IMR-90 (cell line): Measurements from ENCODE around the gene SGCA. TPM values are rescaled to one million over a fixed set of nuclear protein-coding genes. Genes with fewer than 3 reads are reported as not detected.
A peak's percentile ranks its signal among the peaks of the same experiment; 100 is the strongest.

Source experiments
- ATAC-seq: fragments of 200-7000 bp; cut with Tn5 transposase; 2 replicates; pipeline ENCODE4 v1.9.1; 2020; ENCODE audit warnings: low read depth, mild to moderate bottlenecking, moderate library complexity
- BruUV-seq: library from RNA; stranded (reverse); fragments of 400-500 nt; replicated peaks from 2 replicates; lab custom pipeline; 2021; lab: Mats Ljungman, UMichigan
- CTCF ChIA-PET: fragments of 300-600 bp; formaldehyde crosslinking; extraction: SDS; loops from one replicate; lab custom pipeline; 2021; ENCODE audit warnings: antibody characterized with exemption; lab: Yijun Ruan, JAX
- POLR2A ChIA-PET: fragments of 300-600 bp; sonication (Branson Sonifier 250); formaldehyde crosslinking; loops from one replicate; lab custom pipeline; 2022; ENCODE audit warnings: antibody characterized with exemption; ENCODE audit not compliant: unreplicated experiment; lab: Charles Lee
- DNase-seq: peaks from one replicate; pipeline ENCODE4 v3.0.0; 2013
- H2AFZ ChIP-seq: replicated peaks from 2 replicates; pipeline ENCODE3; 2013; ENCODE audit warnings: low read length, mild to moderate bottlenecking; ENCODE audit not compliant: poor library complexity
- H2AK5ac ChIP-seq: 2 replicates; pipeline ENCODE4 v1.6.1; 2013; ENCODE audit warnings: low read depth, low read length, inconsistent platforms
- H2AK9ac ChIP-seq: replicated peaks from 2 replicates; pipeline ENCODE3; 2013; ENCODE audit warnings: mild to moderate bottlenecking, low read depth, low read length, moderate library complexity; ENCODE audit not compliant: poor library complexity
- H2BK120ac ChIP-seq: 2 replicates; pipeline ENCODE4 v1.6.1; 2013; ENCODE audit warnings: low read depth, low read length, inconsistent platforms
- H2BK15ac ChIP-seq: 3 replicates; pipeline ENCODE4 v1.6.1; 2013; ENCODE audit warnings: low read depth, low read length, inconsistent platforms
- H2BK20ac ChIP-seq: 2 replicates; pipeline ENCODE4 v1.6.1; 2013; ENCODE audit warnings: low read depth, mild to moderate bottlenecking, inconsistent platforms, low read length, moderate library complexity
- H2BK5ac ChIP-seq: 2 replicates; pipeline ENCODE4 v1.6.1; 2013; ENCODE audit warnings: mild to moderate bottlenecking, low read depth, low read length, inconsistent platforms; ENCODE audit not compliant: poor library complexity, severe bottlenecking
- H3K14ac ChIP-seq: replicated peaks from 2 replicates; pipeline ENCODE4 v1.6.1; 2013; ENCODE audit warnings: low read depth, low read length, inconsistent platforms
- H3K18ac ChIP-seq: 2 replicates; pipeline ENCODE4 v1.6.1; 2013; ENCODE audit warnings: low read depth, low read length, control low read depth
- H3K23ac ChIP-seq: 2 replicates; pipeline ENCODE4 v1.6.1; 2013; ENCODE audit warnings: low read depth, low read length, inconsistent platforms
- H3K27ac ChIP-seq: 2 replicates; pipeline ENCODE4 v1.5.1; 2013; ENCODE audit warnings: mild to moderate bottlenecking, control low read depth, low read length; ENCODE audit not compliant: insufficient read depth
- H3K27me3 ChIP-seq: 2 replicates; pipeline ENCODE4 v1.6.1; 2013; ENCODE audit warnings: low read length; ENCODE audit not compliant: control insufficient read depth, insufficient read depth
- H3K36me3 ChIP-seq: 2 replicates; pipeline ENCODE4 v1.6.1; 2013; ENCODE audit warnings: low read length, mixed read lengths; ENCODE audit not compliant: control insufficient read depth, insufficient read depth
- H3K4ac ChIP-seq: 2 replicates; pipeline ENCODE4 v1.6.1; 2013; ENCODE audit warnings: low read depth, low read length, inconsistent platforms
- H3K4me1 ChIP-seq: 2 replicates; pipeline ENCODE4 v1.6.1; 2013; ENCODE audit warnings: low read length, mixed read lengths; ENCODE audit not compliant: control insufficient read depth, insufficient read depth
- H3K4me2 ChIP-seq: 2 replicates; pipeline ENCODE4 v1.6.1; 2013; ENCODE audit warnings: low read depth, mild to moderate bottlenecking, control low read depth, low read length, moderate library complexity
- H3K4me3 ChIP-seq: 2 replicates; pipeline ENCODE4 v1.5.1; 2013; ENCODE audit warnings: low read depth, mild to moderate bottlenecking, control low read depth, low read length, moderate library complexity; ENCODE audit not compliant: insufficient read depth
- H3K56ac ChIP-seq: 2 replicates; pipeline ENCODE4 v1.6.1; 2013; ENCODE audit warnings: low read length, inconsistent platforms; ENCODE audit not compliant: insufficient read depth; ENCODE audit errors: extremely low read depth
- H3K79me1 ChIP-seq, 2 experiments: 2 replicates each; pipeline ENCODE4 v1.6.1; 2013; ENCODE audit warnings: low read length in 2 of 2, inconsistent platforms in 1 of 2, low read depth in 1 of 2
- H3K9ac ChIP-seq: 2 replicates; pipeline ENCODE4 v1.6.1; 2013; ENCODE audit warnings: low read depth, low read length, control low read depth
- H3K9me1 ChIP-seq: 2 replicates; pipeline ENCODE4 v1.6.1; 2013; ENCODE audit warnings: low read length, inconsistent platforms; ENCODE audit not compliant: insufficient read depth
- H3K9me3 ChIP-seq: 2 replicates; pipeline ENCODE4 v1.6.1; 2013; ENCODE audit warnings: low read length; ENCODE audit not compliant: control insufficient read depth, insufficient read depth
- H4K20me1 ChIP-seq: 2 replicates; pipeline ENCODE4 v1.6.1; 2013; ENCODE audit warnings: low read length, inconsistent platforms; ENCODE audit not compliant: insufficient read depth
- H4K5ac ChIP-seq: 2 replicates; pipeline ENCODE4 v1.6.1; 2013; ENCODE audit warnings: mild to moderate bottlenecking, low read depth, low read length, control low read depth
- H4K8ac ChIP-seq, 2 experiments: 2 replicates each; pipeline ENCODE4 v1.6.1; 2013; ENCODE audit warnings: low read depth in 2 of 2, low read length in 2 of 2, control low read depth in 1 of 2, inconsistent platforms in 1 of 2
- H4K91ac ChIP-seq: 2 replicates; pipeline ENCODE4 v1.6.1; 2013; ENCODE audit warnings: low read depth, low read length, inconsistent platforms; ENCODE audit not compliant: insufficient read depth
- CEBPB ChIP-seq: IDR thresholded peaks from 2 replicates; pipeline ENCODE4 v1.6.1; 2012; ENCODE audit warnings: low read depth, low read length, improper control_type of control experiment
- CHD1 ChIP-seq: IDR thresholded peaks from 2 replicates; pipeline ENCODE4 v1.6.1; 2012; ENCODE audit warnings: low read depth, low read length, improper control_type of control experiment
- CTCF ChIP-seq: conservative IDR thresholded peaks from 2 replicates; pipeline ENCODE4 v1.5.1; 2012; ENCODE audit warnings: mild to moderate bottlenecking, low read depth, low read length, improper control_type of control experiment
- ELK1 ChIP-seq: fragments of 150-350 bp; IDR thresholded peaks from 2 replicates; pipeline ENCODE4 v1.6.1; 2016; ENCODE audit warnings: low read depth, mild to moderate bottlenecking, low read length, moderate library complexity, borderline replicate concordance
- FOS ChIP-seq: fragments of 150-350 bp; IDR thresholded peaks from 2 replicates; pipeline ENCODE4 v1.6.1; 2016; ENCODE audit warnings: low read depth, low read length
- MAFK ChIP-seq: IDR thresholded peaks from 2 replicates; pipeline ENCODE4 v1.6.1; 2012; ENCODE audit warnings: low read depth, low read length, improper control_type of control experiment
- MAZ ChIP-seq: IDR thresholded peaks from 2 replicates; pipeline ENCODE4 v1.6.1; 2012; ENCODE audit warnings: low read depth, mild to moderate bottlenecking, low read length, improper control_type of control experiment, moderate library complexity, borderline replicate concordance
- MXI1 ChIP-seq: IDR thresholded peaks from 2 replicates; pipeline ENCODE4 v1.6.1; 2012; ENCODE audit warnings: low read depth, mild to moderate bottlenecking, low read length, moderate library complexity, borderline replicate concordance
- NFE2L2 ChIP-seq: fragments of 150-350 bp; IDR thresholded peaks from 2 replicates; pipeline ENCODE4 v1.6.1; 2016; ENCODE audit warnings: low read depth, mild to moderate bottlenecking, low read length
- POLR2A ChIP-seq: IDR thresholded peaks from 2 replicates; pipeline ENCODE4 v1.6.1; 2012; ENCODE audit warnings: mild to moderate bottlenecking, low read depth, low read length
- RCOR1 ChIP-seq: IDR thresholded peaks from 2 replicates; pipeline ENCODE4 v1.6.1; 2012; ENCODE audit warnings: mild to moderate bottlenecking, low read length, improper control_type of control experiment; ENCODE audit not compliant: insufficient replicate concordance
- SMC3 ChIP-seq: fragments of 150-350 bp; IDR thresholded peaks from 2 replicates; pipeline ENCODE4 v1.6.1; 2016; ENCODE audit warnings: low read depth, mild to moderate bottlenecking, antibody characterized with exemption, low read length, moderate library complexity
- USF2 ChIP-seq: fragments of 150-350 bp; IDR thresholded peaks from 2 replicates; pipeline ENCODE4 v1.6.1; 2017; ENCODE audit warnings: mild to moderate bottlenecking, antibody characterized with exemption, low read length, low read depth
- WGBS, 2 experiments: methylation state at CpG; one replicate each; pipeline versions ENCODE4 v1.1.5 to v1.1.7; 2013; ENCODE audit warnings: missing lambda C conversion rate in 2 of 2; ENCODE audit not compliant: insufficient read length in 1 of 2; ENCODE audit errors: extremely low coverage in 2 of 2; 5-methylcytosine and 5-hydroxymethylcytosine counted together
- dilution Hi-C: fragments of 300-500 bp; cut with HindIII; formaldehyde crosslinking; loops from one replicate; pipeline ENCODE4 v1.14.3; 2018; ENCODE audit warnings: low sequenced_read_pairs; ENCODE audit not compliant: unreplicated experiment
- in situ Hi-C: fragments of 300-500 bp; cut with MboI; formaldehyde crosslinking; loops from 3 replicates; pipeline ENCODE4 v1.14.3; 2019; ENCODE audit warnings: low sequenced_read_pairs, inconsistent platforms, mixed read lengths
- intact Hi-C: fragments of 100-400 bp; cut with micrococcal nuclease; formaldehyde crosslinking; loops from 2 replicates; pipeline ENCODE4 v1.10.0; 2022
- polyA plus RNA-seq, 3 experiments: library from polyadenylated mRNA; depleted of rRNA; stranded (reverse); fragments of >200 nt; gene quantifications; 2 replicates each; pipeline ENCODE4 v1.2.3, GENCODE V29; 2012; ENCODE audit warnings: low replicate concordance in 1 of 3
- total RNA-seq: library from RNA; depleted of rRNA; stranded (reverse); fragments of >200 nt; gene quantifications from 2 replicates; pipeline ENCODE4 v1.2.3, GENCODE V29; 2012

Gene SGCA
- total and polyA plus RNA-seq, 2 of the 4 experiments (the other 2 are of a cell fraction), result 0.19 TPM; not detected in 1

- H3K4me1 ChIP-seq, result peaks cover 9% of the 10 kb centered on the region
- no peak for DNase-seq
- no peaks in the 10 kb centered on the region for H3K27me3 ChIP-seq
- no peaks in the 10 kb centered on the region for H3K36me3 ChIP-seq
- dilution Hi-C loops (no loop called here), in situ Hi-C loops (no loop called here), intact Hi-C loops (no loop called here)
- H3K4me2 ChIP-seq, result no peak overlapping the region
- peaks cover 4% of the 10 kb centered on the region; the same call in 1 of the 2 replicates for H3K9me1 ChIP-seq
- WGBS, 2 experiments, result 85% methylated on average over 5 of the region's 16 CpGs; no CpG with 5 or more reads in 1 of the 2 experiments
- no peak overlapping the region for H3K18ac ChIP-seq
- H4K5ac ChIP-seq, result no peak overlapping the region
- H2AK5ac ChIP-seq, result peak overlapping the region; percentile 20; the same call in 1 of the 2 replicates
- H3K4me3 ChIP-seq, result no peak overlapping the region
- no peak overlapping the region for H4K91ac ChIP-seq
- 0 out of 3 replicates have a peak overlapping the region, but pooled peaks have one; percentile 10 for H2BK15ac ChIP-seq
- H2AK9ac ChIP-seq, result no peak overlapping the region
- BruUV-seq, result no TSS peak
- no peak overlapping the region for H2AFZ ChIP-seq
- POLR2A ChIA-PET, result no interaction called here
- H2BK120ac ChIP-seq, result no peak overlapping the region
- H3K9me3 ChIP-seq, result no peaks in the 10 kb centered on the region
- ATAC-seq, result no peak
- no peak overlapping the region for H3K9ac ChIP-seq
- peak overlapping the region; percentile 11; the same call in 1 of the 2 replicates for H3K23ac ChIP-seq
- H3K56ac ChIP-seq, result no peak overlapping the region; the same call in 1 of the 2 replicates
- CTCF ChIA-PET, result no interaction called here
- no peak overlapping the region for H4K8ac ChIP-seq
- no peak overlapping the region for H3K27ac ChIP-seq
- peaks cover 4% of the 10 kb centered on the region for H4K20me1 ChIP-seq
- H2BK20ac ChIP-seq, result peak overlapping the region; percentile 18; the same call in 1 of the 2 replicates
- H3K4ac ChIP-seq, result peak overlapping the region; percentile 43; the same call in 1 of the 2 replicates
- H2BK5ac ChIP-seq, result no peak overlapping the region
- no peak overlapping the region for H3K14ac ChIP-seq
- H3K79me1 ChIP-seq, result peaks cover 0 to 26% of the 10 kb centered on the region in 2 experiments; a peak in 2 of 4 replicates
- TF ChIP-seq NFE2L2, result no peak
- no peak for TF ChIP-seq POLR2A
- TF ChIP-seq FOS, result no peak
- TF ChIP-seq CTCF, result no peak
- TF ChIP-seq CEBPB, result no peak
- TF ChIP-seq USF2, result no peak
- no peak for TF ChIP-seq MXI1
- no peak for TF ChIP-seq CHD1
- TF ChIP-seq SMC3, result no peak
- no peak for TF ChIP-seq MAZ
- TF ChIP-seq ELK1, result no peak
- TF ChIP-seq MAFK, result no peak
- no peak for TF ChIP-seq RCOR1
Measured at GRCh38 chr17:50153650-50154575, 11.9 kb upstream of the SGCA start.
